Measurements from ENCODE around the gene TMEM273. TPM values are rescaled to one million over a fixed set of nuclear protein-coding genes. Genes with fewer than 3 reads are reported as not detected.

The TMEM273 gene
- total RNA-seq, 1 donor from 2014 or later: not detected

DNA sequence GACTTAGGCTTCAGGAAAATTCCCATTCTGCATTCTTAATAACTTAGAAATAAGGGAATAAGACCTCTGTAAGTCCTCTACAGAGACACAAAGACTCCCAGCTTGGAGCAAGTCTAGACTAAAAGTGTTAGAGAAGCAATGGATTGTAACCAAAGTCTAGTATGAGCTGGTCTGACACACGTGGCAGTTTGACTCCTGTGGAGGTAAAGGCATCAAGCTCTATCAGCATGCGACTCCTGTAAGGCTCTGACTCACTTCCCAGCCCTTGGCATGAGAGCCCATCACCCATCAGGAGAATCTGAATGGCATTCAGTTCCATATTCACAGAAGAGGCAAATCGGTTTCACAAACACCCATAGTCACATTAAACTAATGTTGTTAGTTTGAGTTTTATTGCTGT lies 68.4 kb downstream of the TMEM273 start:
- Mint-ChIP-seq H3K4me1 (ENCODE audit: unreplicated experiment) (no peaks in the 10 kb centered on the region), H3K27me3 (peaks cover 47% of the 10 kb centered on the region), H3K4me3 (no peak overlapping the region), H3K27ac (no peak overlapping the region), H3K9me3 (no peaks in the 10 kb centered on the region), H3K36me3 (no peaks in the 10 kb centered on the region)
- no peak for DNase-seq (ENCODE audit: extremely low spot score, unreplicated experiment)
- TF ChIP-seq, protein P1, sequence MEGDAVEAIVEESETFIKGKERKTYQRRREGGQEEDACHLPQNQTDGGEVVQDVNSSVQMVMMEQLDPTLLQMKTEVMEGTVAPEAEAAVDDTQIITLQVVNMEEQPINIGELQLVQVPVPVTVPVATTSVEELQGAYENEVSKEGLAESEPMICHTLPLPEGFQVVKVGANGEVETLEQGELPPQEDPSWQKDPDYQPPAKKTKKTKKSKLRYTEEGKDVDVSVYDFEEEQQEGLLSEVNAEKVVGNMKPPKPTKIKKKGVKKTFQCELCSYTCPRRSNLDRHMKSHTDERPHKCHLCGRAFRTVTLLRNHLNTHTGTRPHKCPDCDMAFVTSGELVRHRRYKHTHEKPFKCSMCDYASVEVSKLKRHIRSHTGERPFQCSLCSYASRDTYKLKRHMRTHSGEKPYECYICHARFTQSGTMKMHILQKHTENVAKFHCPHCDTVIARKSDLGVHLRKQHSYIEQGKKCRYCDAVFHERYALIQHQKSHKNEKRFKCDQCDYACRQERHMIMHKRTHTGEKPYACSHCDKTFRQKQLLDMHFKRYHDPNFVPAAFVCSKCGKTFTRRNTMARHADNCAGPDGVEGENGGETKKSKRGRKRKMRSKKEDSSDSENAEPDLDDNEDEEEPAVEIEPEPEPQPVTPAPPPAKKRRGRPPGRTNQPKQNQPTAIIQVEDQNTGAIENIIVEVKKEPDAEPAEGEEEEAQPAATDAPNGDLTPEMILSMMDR (conservative IDR thresholded peaks at IDR 0.05): no peak

DNA sequence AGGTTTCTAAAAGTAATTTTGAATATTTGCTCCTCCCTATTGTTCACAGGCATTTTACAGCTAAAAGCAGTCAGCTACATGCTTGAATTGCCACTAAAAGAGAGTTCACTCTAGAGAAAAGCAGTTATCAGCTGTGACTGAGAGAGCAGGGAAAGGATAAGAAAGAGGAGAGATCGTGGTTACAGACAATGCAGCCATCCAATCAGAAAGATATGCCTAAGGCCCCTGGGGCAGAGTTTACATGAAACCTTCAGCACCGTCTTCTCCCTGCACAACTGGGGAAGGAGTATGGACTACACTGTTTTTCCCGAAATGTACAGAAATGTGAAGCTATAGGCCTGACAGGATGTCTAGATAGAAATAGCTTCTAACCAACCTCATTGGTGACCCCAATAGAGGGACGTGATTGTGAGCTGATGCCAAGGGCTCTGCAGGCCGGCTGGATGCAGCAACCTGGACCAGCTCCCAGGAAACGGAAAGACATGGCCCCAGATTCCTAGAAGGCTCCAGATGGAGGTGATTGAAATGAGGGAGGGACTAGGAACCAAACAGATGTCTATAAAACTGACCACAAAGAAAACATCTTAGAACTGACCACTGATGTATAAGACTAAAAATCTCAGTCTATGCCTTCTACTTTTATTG lies 69.6 kb downstream of the TMEM273 start:
- no peak overlapping the region for H3K4me3 Mint-ChIP-seq
- DNase-seq (ENCODE audit: extremely low spot score, unreplicated experiment): no peak
- H3K36me3 Mint-ChIP-seq: no peaks in the 10 kb centered on the region
- peaks cover 59% of the 10 kb centered on the region for H3K27me3 Mint-ChIP-seq
- no peaks in the 10 kb centered on the region for H3K4me1 Mint-ChIP-seq (ENCODE audit: unreplicated experiment)
- no peaks in the 10 kb centered on the region for H3K9me3 Mint-ChIP-seq
- TF ChIP-seq, protein P1 (conservative IDR thresholded peaks at IDR 0.05): no peak
- H3K27ac Mint-ChIP-seq: no peak overlapping the region

DNA sequence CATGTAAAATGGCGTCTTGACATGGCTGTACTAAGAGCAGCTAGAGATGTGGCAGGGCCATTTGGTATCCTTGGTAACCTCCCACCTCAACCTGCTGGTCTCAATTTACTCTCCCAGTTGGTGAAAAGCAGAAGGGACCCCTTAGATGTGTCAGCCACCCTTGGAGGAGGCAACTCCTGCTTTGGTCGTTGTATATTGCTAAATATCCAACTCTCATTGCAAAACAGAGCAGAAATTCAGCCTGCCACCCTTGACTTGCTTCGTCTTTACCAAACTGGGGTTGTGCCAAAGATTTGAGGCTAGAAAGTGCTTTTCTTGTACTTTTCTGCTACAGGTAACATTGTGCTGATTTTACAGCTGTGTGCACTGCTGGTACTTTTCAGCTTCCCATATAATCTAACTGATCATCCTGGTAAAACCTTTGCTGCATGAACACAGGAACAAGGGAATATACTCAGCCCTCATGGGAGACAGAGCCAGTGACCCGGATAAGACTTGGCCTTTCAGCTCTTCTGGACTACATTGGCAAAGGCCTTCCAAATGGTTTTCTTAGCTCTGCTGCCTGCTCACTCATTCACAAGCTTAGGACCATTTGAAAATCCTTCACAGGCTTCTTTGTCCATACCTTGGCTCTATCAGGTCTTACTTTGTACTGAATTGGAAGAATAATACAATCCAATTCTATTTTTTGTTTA lies 70.7 kb downstream of the TMEM273 start:
- H3K4me3 Mint-ChIP-seq: no peak overlapping the region
- DNase-seq (ENCODE audit: extremely low spot score, unreplicated experiment): no peak
- no peaks in the 10 kb centered on the region for H3K36me3 Mint-ChIP-seq
- peaks cover 58% of the 10 kb centered on the region for H3K27me3 Mint-ChIP-seq
- H3K9me3 Mint-ChIP-seq: no peaks in the 10 kb centered on the region
- H3K27ac Mint-ChIP-seq: no peak overlapping the region
- H3K4me1 Mint-ChIP-seq (ENCODE audit: unreplicated experiment): no peaks in the 10 kb centered on the region
- TF ChIP-seq, protein P1 (conservative IDR thresholded peaks at IDR 0.05): no peak

DNA sequence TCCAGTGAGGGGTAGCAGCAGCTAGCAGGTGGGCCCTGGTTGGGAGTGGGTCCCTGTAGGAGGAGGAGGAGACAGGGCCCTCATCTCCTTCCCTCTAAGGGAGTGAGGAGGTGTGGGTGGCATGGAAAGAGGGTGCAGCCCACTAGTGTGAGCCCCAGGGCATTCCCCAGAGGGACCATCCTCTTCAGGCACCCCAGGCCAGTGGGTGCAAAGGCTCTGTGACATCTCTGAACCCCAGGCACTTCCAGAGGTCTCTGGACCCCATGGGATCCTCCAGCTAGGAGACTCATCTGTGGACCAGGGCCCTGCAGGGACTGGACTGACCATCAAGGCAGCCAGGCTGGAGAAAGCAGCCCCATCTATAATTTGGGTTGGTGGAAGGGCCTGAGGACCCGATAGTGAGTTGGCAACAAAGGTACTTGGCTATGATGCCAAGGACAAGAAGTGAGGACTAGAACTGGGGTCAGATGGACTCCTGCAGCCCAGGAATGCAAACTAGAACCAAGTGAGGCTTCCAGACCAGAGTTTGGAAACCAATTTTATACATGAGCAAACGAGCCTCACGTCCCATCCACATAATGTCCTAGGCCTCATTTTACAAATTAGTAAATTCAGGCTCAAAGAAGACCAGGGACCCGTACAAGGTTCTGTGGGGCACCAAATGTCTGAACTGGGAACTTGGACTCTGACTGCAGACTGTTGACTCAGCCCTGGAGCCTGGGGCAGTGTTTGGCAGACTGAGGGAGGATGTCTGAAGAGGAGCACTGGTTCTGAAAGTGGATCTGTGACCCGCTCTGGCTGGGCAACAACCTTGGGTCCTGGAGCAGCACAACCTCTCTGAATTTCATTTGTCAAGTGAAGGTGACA lies 71.4 kb downstream of the TMEM273 start:
- no peak overlapping the region for H3K27ac Mint-ChIP-seq
- H3K9me3 Mint-ChIP-seq: no peaks in the 10 kb centered on the region
- DNase-seq (ENCODE audit: extremely low spot score, unreplicated experiment): peak; percentile 48
- no peaks in the 10 kb centered on the region for H3K4me1 Mint-ChIP-seq (ENCODE audit: unreplicated experiment)
- TF ChIP-seq, protein P1 (conservative IDR thresholded peaks at IDR 0.05): no peak
- H3K4me3 Mint-ChIP-seq: no peak overlapping the region
- H3K27me3 Mint-ChIP-seq: peaks cover 58% of the 10 kb centered on the region
- no peaks in the 10 kb centered on the region for H3K36me3 Mint-ChIP-seq

DNA sequence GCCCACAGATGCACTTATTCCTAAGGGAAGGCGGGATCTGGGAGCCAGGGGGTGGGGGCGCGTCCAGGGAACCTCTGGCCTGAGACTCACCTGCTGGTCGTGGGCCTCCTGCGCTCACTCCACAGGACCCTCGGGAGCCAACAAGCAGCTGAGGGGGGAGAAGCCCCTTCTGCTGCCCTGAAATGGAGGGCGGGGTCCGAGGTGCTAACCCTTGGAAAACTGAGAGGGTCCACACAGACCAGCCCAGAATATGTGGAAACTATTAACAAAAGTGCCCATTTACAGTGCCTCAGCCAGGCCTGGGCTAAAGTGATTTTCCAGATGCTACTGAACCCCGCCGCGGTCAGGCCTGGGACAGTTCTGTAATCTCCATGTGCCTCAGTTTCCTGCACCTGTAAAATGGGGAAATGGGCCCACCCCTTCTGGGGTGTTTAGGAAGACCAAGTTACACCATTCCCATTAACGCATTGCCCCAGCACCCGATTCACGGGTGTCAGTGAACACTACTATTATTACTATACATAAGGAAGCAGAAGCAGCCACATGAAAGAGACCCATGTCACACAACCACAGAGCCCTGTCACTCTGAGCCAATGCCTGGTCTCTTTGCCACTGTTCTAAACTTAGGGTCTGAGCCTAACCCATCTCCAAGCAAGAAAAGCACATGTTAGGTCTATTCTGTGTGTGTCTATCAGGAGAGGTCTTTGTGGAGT lies 72.2 kb downstream of the TMEM273 start:
- Mint-ChIP-seq H3K9me3 (no peaks in the 10 kb centered on the region), H3K36me3 (no peaks in the 10 kb centered on the region), H3K4me3 (peak overlapping the region; percentile 66), H3K27ac (no peak overlapping the region), H3K27me3 (peaks cover 54% of the 10 kb centered on the region), H3K4me1 (ENCODE audit: unreplicated experiment) (no peaks in the 10 kb centered on the region)
- no peak for DNase-seq (ENCODE audit: extremely low spot score, unreplicated experiment)
- TF ChIP-seq, protein P1 (conservative IDR thresholded peaks at IDR 0.05): no peak

Measured in type B pancreatic cell (in vitro differentiated cells).